ENCODE measurements around the gene ARHGEF16. TPM values are rescaled to one million over a fixed set of nuclear protein-coding genes. Genes with fewer than 3 reads are reported as not detected.

Gene ARHGEF16
- total and polyA plus RNA-seq, 5 donors = 0.28 to 2.5 (median 1.6) TPM

DNA sequence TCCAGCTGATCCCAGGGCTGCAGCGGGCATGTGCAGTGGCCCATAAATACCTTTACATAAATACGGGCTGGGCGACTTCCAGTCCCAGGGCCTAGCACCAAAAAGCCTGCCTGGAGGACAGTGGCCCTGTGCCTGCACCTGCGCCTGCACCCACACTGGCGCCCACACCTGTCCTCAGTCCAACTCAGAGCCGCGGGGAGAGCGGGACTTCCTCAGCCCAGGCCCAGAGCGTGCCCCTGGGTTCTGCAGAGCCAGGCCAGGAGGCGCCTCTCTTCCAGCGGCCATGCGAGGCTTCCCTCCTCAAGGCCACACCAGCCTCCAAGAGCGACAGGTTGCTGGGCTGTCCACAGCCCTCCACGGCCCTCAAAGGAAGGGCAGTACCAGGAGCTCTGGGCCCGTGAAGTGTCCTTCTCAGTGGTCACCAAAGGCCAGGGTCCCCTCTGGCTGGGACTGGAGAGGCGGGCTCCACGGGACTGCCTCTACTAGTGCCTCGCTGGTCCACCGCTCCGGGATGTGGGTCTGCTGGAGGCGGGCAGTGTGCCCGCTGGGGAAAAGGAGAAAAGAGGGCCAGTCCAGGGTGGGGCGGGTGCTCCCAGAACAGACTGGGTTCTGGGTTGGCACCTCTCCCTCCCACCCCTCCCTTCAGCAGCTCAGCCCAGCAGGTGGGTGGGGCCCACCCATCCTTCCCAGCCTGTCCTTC, 35.7 kb downstream of the ARHGEF16 start:
- WGBS = 92% methylated on average over 23 of the region's 23 CpGs
- no peak overlapping the region for H3K4me3 ChIP-seq (ENCODE audit: low read length)
- DNase-seq (no peak), ATAC-seq (no peak)
- no peaks in the 10 kb centered on the region for H3K27me3 ChIP-seq (ENCODE audit: control insufficient read depth, insufficient read depth)
- intact Hi-C loops (cut with DNase I) = loop anchor here in 3 of 4 donors (2.0 to 10.0 kb wide), 4 partner anchors 65 to 131 kb away; no protein-coding TSS in a partner anchor
- H3K9me3 ChIP-seq (ENCODE audit: control insufficient read depth, low read length) = no peaks in the 10 kb centered on the region
- no peak overlapping the region for H3K27ac ChIP-seq (ENCODE audit: low read length)
- no peaks in the 10 kb centered on the region for H3K4me1 ChIP-seq (ENCODE audit: control insufficient read depth, insufficient read depth, low read length)

DNA sequence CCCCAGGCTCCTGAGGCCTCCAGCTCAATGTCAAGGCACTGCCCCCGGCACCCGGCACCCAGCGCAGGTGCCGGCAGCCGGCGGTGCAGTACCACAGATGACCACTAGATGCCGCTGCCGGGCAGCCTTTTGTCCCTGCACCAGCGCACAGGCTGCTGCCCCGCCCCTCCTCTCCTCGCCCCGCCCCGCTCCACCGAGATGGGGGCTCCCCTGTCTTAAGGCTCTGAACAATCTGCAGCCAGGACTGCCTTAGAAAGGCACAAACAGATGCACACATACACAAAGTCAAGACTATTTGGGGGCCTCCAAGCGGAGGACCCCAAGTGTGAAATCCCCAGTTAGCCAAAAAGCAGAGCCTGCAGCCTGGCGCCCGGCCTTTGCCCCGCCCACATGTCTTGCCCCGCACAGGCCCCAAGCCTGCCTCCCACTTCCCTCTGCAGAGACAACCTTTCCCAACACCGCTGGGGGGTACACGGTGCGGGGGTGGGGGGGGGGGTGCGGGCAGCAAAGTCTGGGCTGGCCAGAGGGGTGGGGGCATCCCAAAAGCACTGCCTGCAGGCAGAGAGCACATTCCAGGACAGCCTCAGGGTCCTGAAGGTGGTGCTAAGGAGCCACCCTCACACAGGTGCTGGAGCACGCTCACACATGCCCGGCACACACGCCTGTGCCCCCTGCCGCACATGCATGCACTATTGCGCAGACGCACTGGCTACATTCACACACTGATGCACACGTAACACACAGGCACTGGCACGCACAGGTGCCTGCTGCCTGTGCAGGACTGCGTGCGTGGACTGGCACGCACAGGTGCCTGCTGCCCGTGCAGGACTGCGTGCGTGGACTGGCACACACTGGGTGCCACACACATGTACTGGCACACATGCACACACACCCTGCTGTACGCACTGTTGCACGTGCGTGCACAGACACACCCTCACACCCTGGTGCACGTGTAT, 37.1 kb downstream of the ARHGEF16 start:
- intact Hi-C loops (cut with DNase I) = loop anchor here (2.0 to 10.0 kb wide), 4 partner anchors 63 to 129 kb away; no protein-coding TSS in a partner anchor
- WGBS = 39% methylated on average over 41 of the region's 41 CpGs
- Histone ChIP-seq H3K27ac (ENCODE audit: low read length) (no peak overlapping the region), H3K4me1 (ENCODE audit: control insufficient read depth, insufficient read depth, low read length) (no peaks in the 10 kb centered on the region), H3K27me3 (ENCODE audit: control insufficient read depth, insufficient read depth) (no peaks in the 10 kb centered on the region), H3K4me3 (ENCODE audit: low read length) (no peak overlapping the region), H3K9me3 (ENCODE audit: control insufficient read depth, low read length) (no peaks in the 10 kb centered on the region)
- DNase-seq (peak; percentile 75 to 93 (median 93)), ATAC-seq (peak; percentile 69 to 81)

DNA sequence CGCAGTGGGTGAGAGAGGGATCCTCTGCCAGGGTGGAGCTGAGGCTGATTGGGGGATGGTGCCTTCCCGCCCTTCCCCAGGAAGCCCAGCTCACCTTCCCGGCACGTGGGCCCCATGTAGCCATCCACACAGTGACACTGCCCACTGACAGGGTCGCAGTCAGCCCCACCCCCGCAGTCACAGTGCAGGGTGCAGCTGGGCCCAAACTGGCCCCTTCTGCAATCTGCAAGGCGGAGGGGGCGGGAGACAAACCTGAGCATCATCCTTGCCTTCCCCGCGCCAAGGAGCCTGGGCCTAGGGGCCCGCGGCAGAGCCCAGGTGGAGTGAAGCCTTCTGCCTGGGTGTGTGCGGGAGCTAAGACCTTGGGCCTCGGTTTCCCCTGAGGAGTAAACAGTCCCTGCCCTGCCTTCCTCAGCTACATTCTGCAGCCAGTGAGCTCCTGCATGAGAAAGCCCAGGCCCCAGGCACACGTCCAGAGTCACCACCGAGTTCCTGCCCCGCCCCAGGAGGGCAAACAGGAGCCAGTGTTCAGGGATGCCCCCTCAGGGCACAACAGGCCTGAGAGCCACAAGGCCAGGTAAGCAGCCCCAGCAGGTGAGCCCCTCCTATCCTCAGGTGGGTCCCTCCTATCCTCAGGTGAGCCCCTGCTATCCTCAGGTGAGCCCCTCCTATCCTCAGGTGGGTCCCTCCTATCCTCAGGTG, 38.2 kb downstream of the ARHGEF16 start:
- intact Hi-C loops (cut with DNase I) = loop anchor here in 3 of 4 donors (2.0 to 10.0 kb wide), 3 partner anchors 62 to 126 kb away; no protein-coding TSS in a partner anchor
- DNase-seq = no peak
- WGBS = 86% methylated on average over 17 of the region's 17 CpGs

DNA sequence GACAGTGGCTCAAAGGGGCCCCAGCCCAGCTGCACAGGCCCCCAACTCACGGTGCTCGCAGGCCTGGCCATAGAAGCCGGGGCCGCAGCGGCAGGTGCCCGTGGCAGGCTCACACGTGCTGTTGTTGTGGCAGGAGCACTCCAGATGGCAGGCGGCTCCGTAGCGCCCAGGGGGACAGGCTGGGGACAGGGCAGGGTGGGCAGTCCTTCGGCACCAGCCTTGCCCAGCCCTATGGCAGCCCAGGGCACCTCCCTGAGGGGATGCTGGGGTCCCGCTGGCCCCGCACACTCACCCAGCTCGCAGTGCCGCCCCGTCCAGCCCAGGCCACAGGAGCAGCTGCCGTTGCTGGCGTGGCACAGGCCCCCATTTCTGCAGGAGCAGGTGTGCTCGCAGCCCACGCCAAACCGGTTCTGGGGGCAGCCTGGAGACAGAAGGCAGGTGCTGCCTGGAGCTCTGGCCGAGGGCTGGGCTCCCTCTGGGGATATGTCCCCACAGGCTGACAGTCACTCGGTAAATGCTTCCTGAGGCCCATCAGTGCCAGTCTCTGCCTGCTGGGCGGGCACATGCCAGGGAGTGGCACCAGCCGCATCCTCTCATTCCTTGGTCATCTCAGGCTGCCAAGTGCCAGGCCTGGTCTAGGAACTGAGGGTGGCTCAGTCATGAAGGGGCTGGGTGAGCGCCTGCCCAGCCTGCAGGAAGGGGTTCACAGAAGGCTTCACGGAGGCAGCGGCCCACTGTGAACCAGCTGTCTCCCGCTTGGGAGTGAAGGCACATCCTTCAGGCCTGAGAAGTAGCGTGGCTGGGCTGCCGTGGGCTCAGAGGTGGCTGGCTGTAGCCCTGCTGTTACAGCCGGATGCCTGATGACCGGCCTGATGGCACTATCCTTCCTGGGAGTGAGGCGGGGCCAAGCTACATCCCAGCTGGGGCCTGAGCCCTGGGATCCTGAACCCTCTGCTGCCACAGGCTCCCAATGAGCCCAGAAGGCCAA, 40.1 kb downstream of the ARHGEF16 start:
- 91% methylated on average over 34 of the region's 34 CpGs for WGBS
- no peak overlapping the region for H3K27ac ChIP-seq (ENCODE audit: low read length)
- intact Hi-C loops (cut with DNase I) = loop anchor here in 2 of 4 donors (10.0 kb wide), 2 partner anchors 60 to 70 kb away; no protein-coding TSS in a partner anchor
- no peak for ATAC-seq
- H3K4me3 ChIP-seq (ENCODE audit: low read length) = no peak overlapping the region
- no peaks in the 10 kb centered on the region for H3K27me3 ChIP-seq (ENCODE audit: control insufficient read depth, insufficient read depth)
- DNase-seq = no peak
- no peaks in the 10 kb centered on the region for H3K9me3 ChIP-seq (ENCODE audit: control insufficient read depth, low read length)
- no peaks in the 10 kb centered on the region for H3K4me1 ChIP-seq (ENCODE audit: control insufficient read depth, insufficient read depth, low read length)

More for the DNA sequence above, 38.2 kb downstream of the ARHGEF16 start:
- Histone ChIP-seq H3K9me3 (ENCODE audit: control insufficient read depth, low read length) (no peaks in the 10 kb centered on the region), H3K4me1 (ENCODE audit: control insufficient read depth, insufficient read depth, low read length) (no peaks in the 10 kb centered on the region), H3K27me3 (ENCODE audit: control insufficient read depth, insufficient read depth) (no peaks in the 10 kb centered on the region), H3K27ac (ENCODE audit: low read length) (no peak overlapping the region), H3K4me3 (ENCODE audit: low read length) (no peak overlapping the region)
- ATAC-seq = no peak

DNA sequence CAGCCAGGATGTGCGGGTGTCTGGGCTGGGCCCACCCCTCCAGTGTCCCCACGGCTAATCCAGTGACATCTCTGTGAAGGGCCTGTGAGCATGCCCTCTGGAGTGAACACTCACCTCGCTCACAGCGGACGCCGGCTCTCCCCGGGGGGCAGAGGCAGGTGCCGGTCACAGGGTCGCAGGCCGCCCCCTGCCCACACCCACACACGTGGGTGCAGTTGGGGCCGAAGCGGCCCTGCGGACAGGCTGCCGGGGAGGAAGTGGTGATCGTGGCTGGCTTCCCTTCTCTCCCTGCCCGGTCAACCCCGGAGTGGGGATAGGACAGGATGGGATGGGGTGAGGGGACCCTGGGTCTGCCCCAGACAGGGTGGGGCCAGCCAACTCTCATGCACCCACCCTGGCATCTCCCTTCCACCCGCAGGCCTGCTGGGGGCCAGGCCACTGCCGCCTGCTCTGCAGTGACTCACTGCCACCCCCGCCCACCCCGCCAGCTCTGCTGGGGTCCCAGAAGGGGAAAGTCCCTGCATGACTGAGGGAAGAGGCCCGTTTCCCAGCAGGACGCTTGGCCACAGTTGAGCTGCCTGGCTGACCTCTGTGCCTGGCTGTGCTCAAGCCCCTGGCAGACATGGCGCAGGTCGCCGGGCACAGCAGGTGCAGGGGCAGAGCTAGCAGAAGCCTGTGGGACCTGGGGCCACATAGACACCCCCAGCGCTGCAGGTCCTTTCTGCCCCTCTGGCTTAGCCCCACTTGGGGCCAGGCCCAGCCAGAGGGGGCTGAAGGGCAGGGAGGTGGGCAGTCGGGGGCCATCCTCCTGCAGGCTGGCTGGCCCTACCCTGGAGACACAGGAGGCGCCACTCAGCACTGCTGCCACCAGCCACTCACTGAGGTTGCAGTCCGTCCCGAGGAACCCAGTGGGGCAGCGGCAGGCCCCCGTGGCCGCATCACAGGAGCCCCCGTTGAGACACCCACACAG, 41.6 kb downstream of the ARHGEF16 start:
- Histone ChIP-seq H3K4me1 (ENCODE audit: control insufficient read depth, insufficient read depth, low read length) (no peaks in the 10 kb centered on the region), H3K4me3 (ENCODE audit: low read length) (no peak overlapping the region), H3K27ac (ENCODE audit: low read length) (no peak overlapping the region), H3K27me3 (ENCODE audit: control insufficient read depth, insufficient read depth) (no peaks in the 10 kb centered on the region), H3K9me3 (ENCODE audit: control insufficient read depth, low read length) (no peaks in the 10 kb centered on the region)
- intact Hi-C loops (cut with DNase I) = loop anchor here in 2 of 4 donors (10.0 kb wide), 2 partner anchors 59 to 69 kb away; no protein-coding TSS in a partner anchor
- WGBS = 83% methylated on average over 36 of the region's 36 CpGs
- ATAC-seq (no peak), DNase-seq (no peak)

DNA sequence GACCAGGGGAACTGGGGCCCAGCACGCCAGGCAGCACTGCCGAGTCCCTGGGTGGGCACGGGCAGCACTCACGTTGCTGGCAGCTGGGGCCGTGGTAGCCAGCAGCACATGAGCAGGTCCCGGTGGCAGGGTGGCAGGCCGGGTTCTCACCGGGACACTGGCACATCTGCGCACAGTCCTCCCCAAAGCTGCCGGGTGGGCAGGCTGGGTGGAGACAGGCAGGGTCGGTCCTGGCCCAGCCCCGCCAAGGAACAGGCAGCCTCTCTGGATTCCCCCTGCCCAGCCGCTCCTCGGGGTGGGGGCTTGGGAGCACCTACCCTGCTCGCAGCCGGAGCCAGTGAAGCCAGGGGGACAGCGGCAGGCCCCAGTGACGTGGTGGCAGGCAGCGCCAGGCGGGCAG, 42.5 kb downstream of the ARHGEF16 start:
- 94% methylated on average over 20 of the region's 20 CpGs for WGBS
- Histone ChIP-seq H3K27ac (ENCODE audit: low read length) (no peak overlapping the region), H3K27me3 (ENCODE audit: control insufficient read depth, insufficient read depth) (no peaks in the 10 kb centered on the region), H3K4me3 (ENCODE audit: low read length) (no peak overlapping the region), H3K9me3 (ENCODE audit: control insufficient read depth, low read length) (no peaks in the 10 kb centered on the region), H3K4me1 (ENCODE audit: control insufficient read depth, insufficient read depth, low read length) (no peaks in the 10 kb centered on the region)
- intact Hi-C loops (cut with DNase I) = loop anchor here in 2 of 4 donors (10.0 kb wide), 2 partner anchors 58 to 68 kb away; no protein-coding TSS in a partner anchor
- DNase-seq (no peak), ATAC-seq (no peak)

DNA sequence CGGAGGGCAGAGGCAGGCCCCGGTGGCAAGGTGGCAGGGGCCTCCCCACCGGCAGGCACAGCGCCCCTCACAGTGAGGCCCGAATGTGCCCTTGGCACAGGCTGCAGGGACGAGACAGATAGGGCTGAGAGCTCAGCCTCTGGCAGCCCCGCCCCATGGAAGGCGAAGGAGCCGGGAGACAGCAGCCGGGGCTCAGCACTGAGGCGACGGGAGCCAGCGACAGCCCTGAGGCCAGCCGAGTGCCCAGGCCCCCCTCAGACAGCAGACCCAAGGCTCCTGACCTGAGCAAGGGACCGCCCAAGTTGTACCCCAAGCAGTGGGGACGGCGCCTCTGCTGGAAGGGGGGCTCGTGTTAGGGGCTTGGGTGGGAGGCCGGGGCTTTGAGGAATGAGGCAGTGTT, 43.1 kb downstream of the ARHGEF16 start:
- H3K4me3 ChIP-seq (ENCODE audit: low read length) = no peak overlapping the region
- intact Hi-C loops (cut with DNase I) = loop anchor here in 2 of 4 donors (10.0 kb wide), 2 partner anchors 57 to 67 kb away; no protein-coding TSS in a partner anchor
- H3K27ac ChIP-seq (ENCODE audit: low read length) = no peak overlapping the region
- no peaks in the 10 kb centered on the region for H3K27me3 ChIP-seq (ENCODE audit: control insufficient read depth, insufficient read depth)
- DNase-seq = no peak
- H3K4me1 ChIP-seq (ENCODE audit: control insufficient read depth, insufficient read depth, low read length) = no peaks in the 10 kb centered on the region
- no peak for ATAC-seq
- 82% methylated on average over 19 of the region's 19 CpGs for WGBS
- no peaks in the 10 kb centered on the region for H3K9me3 ChIP-seq (ENCODE audit: control insufficient read depth, low read length)

DNA sequence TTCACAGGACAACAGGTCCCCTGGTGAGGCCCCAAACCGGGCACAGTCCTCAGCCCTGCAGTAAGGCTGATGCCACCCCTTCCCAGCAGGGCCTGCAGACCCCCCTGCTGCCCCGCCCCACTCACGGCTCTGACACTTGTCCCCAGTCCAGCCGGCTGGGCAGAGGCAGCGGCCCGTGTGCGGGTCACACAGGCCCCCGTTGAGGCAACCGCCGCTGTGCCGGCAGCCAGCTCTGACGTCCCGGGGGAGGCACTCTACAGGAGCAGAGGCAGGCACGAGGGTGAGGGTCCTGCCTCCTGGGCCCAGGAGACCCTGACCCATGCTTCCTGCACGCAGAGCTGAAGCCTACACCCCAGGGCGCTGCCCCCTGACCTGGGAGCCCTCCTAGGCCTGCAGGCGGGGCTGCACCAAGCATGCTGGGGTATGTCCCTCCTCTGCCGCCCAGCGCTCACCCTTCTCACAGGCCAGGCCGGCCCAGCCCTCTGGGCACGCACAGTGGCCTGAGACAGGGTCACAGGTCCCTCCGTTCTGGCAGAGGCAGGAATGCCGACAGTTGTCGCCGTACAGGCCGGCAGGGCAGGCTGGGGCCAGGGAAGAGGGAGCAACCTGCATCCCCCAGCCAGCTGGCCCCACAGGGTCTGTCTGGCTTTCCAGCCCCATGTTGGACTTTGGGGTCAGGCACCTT, 43.9 kb downstream of the ARHGEF16 start:
- Histone ChIP-seq H3K27ac (ENCODE audit: low read length) (no peak overlapping the region), H3K9me3 (ENCODE audit: control insufficient read depth, low read length) (no peaks in the 10 kb centered on the region), H3K27me3 (ENCODE audit: control insufficient read depth, insufficient read depth) (no peaks in the 10 kb centered on the region), H3K4me3 (ENCODE audit: low read length) (no peak overlapping the region), H3K4me1 (ENCODE audit: control insufficient read depth, insufficient read depth, low read length) (no peaks in the 10 kb centered on the region)
- DNase-seq (no peak), ATAC-seq (no peak)
- intact Hi-C loops (cut with DNase I) = loop anchor here in 2 of 4 donors (10.0 kb wide), 2 partner anchors 56 to 66 kb away; no protein-coding TSS in a partner anchor
- 87% methylated on average over 26 of the region's 26 CpGs for WGBS

Measured in right cardiac atrium (tissue), 5 donors.